ENCODE results near the gene COLEC12.
"Not testable (repeated sequence)": the region's sequence is repeated elsewhere in the genome, so short reads cannot be mapped to it uniquely, and the experiment has no call there.

COLEC12 gene

DNA sequence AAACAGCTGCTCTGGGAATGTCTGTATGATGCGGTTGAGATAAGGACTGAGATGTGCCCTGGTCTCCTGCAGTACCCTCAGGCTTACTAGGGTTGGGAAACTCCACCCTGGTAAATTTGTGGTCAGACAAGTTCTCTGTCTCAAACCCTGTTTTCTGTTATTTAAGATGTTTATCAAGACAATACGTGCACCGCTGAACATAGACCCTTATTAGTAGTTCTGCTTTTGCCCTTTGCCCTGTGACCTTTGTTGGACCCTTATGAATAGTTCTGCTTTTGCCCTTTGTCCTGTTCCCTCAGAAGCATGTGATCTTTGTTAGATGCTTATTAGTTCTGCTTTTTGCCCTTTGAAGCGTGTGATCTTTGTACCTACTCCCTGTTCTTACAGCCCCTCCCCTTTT is 95.5 kb downstream of the COLEC12 start:
- not testable (repeated sequence) for H3K4me1 Mint-ChIP-seq (ENCODE audit: low read depth); H3K9me3 Mint-ChIP-seq; H3K27ac Mint-ChIP-seq; H3K4me3 Mint-ChIP-seq; H3K36me3 Mint-ChIP-seq (ENCODE audit: low read depth); H3K27me3 Mint-ChIP-seq (ENCODE audit: low read depth)

DNA sequence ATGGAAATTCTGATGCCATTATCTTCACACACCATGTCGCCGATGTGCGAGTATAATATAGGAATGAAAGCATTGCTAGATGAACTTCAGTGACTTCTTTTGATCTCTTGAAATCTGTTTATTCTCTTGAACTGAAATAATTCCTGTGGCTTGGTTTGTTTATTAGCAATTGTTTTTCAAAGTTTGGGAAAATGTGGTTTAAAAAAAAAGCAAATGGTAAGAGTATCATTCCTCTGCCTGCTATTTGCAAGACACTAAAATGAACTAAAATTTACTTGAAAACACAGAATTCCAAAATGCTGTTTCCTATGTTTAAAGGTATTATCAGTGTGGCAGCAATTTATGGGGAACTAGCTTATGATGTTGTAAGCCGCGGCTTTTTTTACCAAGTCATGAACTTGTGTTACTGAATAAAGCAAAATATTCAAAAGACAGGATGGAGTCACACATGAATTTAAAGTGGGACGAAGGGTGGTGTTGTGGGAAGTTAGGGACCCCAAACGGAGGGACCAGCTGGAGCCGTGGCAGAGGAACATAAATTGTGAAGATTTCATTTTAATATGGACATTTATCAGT is 96.4 kb downstream of the COLEC12 start:
- Mint-ChIP-seq H3K27ac (no peak overlapping the region), H3K9me3 (peaks cover 8% of the 10 kb centered on the region), H3K27me3 (ENCODE audit: low read depth) (no peaks in the 10 kb centered on the region), H3K36me3 (ENCODE audit: low read depth) (no peaks in the 10 kb centered on the region), H3K4me3 (no peak overlapping the region), H3K4me1 (ENCODE audit: low read depth) (no peaks in the 10 kb centered on the region)

DNA sequence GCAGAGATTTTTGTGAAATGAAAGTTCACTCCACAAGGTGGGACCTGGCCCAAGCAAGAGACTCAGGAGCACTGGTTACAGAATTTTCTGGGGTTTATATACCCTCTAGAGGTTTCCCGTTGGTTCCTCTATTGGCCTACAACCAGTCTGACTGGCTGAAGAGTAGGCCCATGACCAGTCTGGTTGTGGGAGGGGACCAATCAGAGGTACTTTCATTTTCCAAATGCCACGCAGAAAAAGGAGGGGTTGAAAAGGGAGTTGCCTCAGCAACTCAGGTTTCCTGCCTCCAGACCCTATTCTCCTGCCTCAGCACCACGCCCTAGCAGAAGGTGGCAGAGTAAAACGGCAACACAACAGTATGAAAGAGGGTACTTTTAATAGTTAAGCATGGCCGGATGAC is 98.4 kb downstream of the COLEC12 start:
- no peak overlapping the region for H3K4me3 Mint-ChIP-seq
- peaks cover 8% of the 10 kb centered on the region for H3K9me3 Mint-ChIP-seq
- no peak overlapping the region for H3K27ac Mint-ChIP-seq
- H3K36me3 Mint-ChIP-seq (ENCODE audit: low read depth), result no peaks in the 10 kb centered on the region
- no peaks in the 10 kb centered on the region for H3K4me1 Mint-ChIP-seq (ENCODE audit: low read depth)
- H3K27me3 Mint-ChIP-seq (ENCODE audit: low read depth), result peaks cover 5% of the 10 kb centered on the region

DNA sequence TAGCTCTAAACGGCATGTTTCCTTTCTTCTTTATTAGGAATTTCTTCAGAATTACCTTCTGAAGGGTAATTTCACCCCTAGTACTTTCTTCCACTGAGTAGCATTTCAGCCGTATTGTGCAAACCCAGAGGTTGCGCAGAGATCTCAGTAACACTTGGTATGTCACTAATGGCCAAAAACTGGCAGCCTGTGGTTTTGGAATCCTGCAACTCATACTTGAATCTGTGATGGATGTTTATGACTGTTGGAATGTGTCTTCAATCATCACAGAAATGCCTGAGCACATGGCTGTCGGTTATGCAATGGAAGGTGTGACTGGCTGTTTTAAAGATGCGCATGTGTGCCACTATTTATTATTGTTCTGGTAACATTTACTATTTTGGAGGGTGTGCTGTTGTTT is 100.0 kb downstream of the COLEC12 start:
- peaks cover 5% of the 10 kb centered on the region for H3K9me3 Mint-ChIP-seq
- H3K27ac Mint-ChIP-seq, result no peak overlapping the region
- no peak overlapping the region for H3K4me3 Mint-ChIP-seq
- H3K4me1 Mint-ChIP-seq (ENCODE audit: low read depth), result no peaks in the 10 kb centered on the region
- H3K27me3 Mint-ChIP-seq (ENCODE audit: low read depth), result peaks cover 5% of the 10 kb centered on the region
- no peaks in the 10 kb centered on the region for H3K36me3 Mint-ChIP-seq (ENCODE audit: low read depth)

DNA sequence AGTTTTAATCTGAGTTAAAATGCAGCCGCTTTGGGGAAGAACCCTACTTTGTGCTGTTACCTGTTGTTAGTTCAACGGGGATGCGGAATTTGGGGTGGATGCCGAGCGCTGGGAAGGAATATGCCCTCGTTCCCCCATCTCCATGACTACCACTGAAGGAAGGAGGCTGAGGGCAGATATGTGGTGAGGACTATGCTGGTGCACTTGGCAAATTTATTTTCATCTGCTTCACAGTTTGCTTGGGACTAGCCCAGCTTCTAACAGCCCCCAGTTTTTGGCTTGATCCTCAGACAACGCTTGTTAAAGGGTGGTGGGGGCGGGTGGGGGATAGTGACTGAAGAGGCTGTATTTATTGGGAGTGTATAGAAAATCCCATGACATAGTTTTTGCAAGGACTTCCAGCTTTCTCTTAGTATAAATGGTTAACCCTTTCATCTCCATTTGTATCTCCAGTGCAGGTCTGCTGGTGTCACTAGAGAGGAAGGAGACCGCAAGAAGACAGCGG is 100.8 kb downstream of the COLEC12 start:
- Mint-ChIP-seq H3K4me3 (no peak overlapping the region), H3K36me3 (ENCODE audit: low read depth) (no peaks in the 10 kb centered on the region), H3K27me3 (ENCODE audit: low read depth) (peaks cover 5% of the 10 kb centered on the region), H3K9me3 (no peaks in the 10 kb centered on the region), H3K4me1 (ENCODE audit: low read depth) (no peaks in the 10 kb centered on the region), H3K27ac (no peak overlapping the region)

DNA sequence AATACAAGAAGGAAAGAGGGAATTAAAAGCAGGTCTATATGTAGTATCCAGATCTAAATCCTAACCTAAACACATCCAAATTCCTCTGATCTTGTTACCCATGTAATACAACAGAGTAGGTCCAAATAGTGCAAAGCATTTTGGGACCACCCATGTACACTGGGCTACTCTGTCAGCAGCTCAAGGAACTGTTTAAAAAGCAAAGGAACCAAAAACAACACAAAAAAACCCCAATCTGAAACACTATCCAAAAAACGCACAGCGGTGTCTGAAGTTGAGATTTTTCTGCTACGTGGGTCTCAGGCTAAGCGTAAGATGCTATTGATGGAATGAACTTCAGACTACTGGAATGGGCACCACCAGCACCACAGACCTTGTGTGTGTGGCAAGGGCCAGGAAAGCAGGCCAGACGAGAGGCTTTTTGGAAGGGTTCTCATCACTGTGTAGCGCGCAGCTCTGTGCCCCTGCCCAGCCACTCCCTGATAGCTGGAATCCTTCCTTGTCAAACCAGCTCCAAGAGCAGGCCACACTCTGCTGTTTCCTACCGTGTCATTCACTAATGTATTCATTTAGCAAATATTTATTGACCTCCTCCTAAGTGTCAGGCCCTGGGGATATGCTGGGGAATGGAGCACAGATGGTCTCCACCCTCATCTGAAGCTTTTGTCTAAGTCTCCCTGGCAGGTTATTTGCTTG is 101.4 kb downstream of the COLEC12 start:
- H3K36me3 Mint-ChIP-seq (ENCODE audit: low read depth), result no peaks in the 10 kb centered on the region
- no peak overlapping the region for H3K4me3 Mint-ChIP-seq
- H3K27me3 Mint-ChIP-seq (ENCODE audit: low read depth), result peaks cover 5% of the 10 kb centered on the region
- no peak overlapping the region for H3K27ac Mint-ChIP-seq
- H3K9me3 Mint-ChIP-seq, result no peaks in the 10 kb centered on the region
- H3K4me1 Mint-ChIP-seq (ENCODE audit: low read depth), result no peaks in the 10 kb centered on the region

DNA sequence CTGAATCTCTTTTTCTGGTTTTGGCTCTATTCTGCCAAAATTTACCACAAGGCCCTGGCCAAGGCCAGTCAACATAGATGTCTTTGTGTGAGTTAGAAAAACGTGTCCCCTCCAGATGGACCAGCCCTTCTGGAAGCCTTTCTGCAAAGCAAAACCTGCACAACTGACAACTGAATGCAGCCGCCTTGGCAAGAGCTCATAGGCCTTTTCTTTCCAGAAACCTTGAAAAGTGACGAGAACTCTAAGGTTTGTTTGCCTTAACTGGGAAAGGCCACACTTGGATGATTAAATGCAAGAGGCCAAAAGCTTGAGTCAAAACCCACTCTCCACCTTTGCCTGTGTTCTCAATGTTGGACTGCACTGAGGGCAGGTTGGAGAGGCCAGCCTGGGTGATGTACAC is 103.9 kb downstream of the COLEC12 start:
- no peaks in the 10 kb centered on the region for H3K9me3 Mint-ChIP-seq
- no peak overlapping the region for H3K27ac Mint-ChIP-seq
- peaks cover 17% of the 10 kb centered on the region for H3K27me3 Mint-ChIP-seq (ENCODE audit: low read depth)
- no peak overlapping the region for H3K4me3 Mint-ChIP-seq
- no peaks in the 10 kb centered on the region for H3K4me1 Mint-ChIP-seq (ENCODE audit: low read depth)
- H3K36me3 Mint-ChIP-seq (ENCODE audit: low read depth), result no peaks in the 10 kb centered on the region

DNA sequence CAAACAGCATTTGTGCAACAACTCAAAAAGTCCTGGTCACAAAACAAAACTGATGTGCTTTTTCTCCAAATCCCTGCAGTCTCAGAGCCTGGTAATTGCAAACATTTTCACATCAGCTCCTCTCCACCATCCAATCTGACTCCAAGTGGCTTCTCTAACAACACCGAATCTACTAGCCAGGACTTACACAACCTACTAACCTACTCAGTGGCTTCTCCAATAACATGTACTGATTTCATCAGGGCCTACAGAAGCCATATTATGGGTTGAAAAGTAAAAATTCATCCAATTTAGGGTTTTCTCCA is 104.3 kb downstream of the COLEC12 start:
- H3K4me1 Mint-ChIP-seq (ENCODE audit: low read depth), result no peaks in the 10 kb centered on the region
- no peaks in the 10 kb centered on the region for H3K36me3 Mint-ChIP-seq (ENCODE audit: low read depth)
- H3K27me3 Mint-ChIP-seq (ENCODE audit: low read depth), result peaks cover 20% of the 10 kb centered on the region
- no peak overlapping the region for H3K4me3 Mint-ChIP-seq
- no peaks in the 10 kb centered on the region for H3K9me3 Mint-ChIP-seq
- H3K27ac Mint-ChIP-seq, result no peak overlapping the region

DNA sequence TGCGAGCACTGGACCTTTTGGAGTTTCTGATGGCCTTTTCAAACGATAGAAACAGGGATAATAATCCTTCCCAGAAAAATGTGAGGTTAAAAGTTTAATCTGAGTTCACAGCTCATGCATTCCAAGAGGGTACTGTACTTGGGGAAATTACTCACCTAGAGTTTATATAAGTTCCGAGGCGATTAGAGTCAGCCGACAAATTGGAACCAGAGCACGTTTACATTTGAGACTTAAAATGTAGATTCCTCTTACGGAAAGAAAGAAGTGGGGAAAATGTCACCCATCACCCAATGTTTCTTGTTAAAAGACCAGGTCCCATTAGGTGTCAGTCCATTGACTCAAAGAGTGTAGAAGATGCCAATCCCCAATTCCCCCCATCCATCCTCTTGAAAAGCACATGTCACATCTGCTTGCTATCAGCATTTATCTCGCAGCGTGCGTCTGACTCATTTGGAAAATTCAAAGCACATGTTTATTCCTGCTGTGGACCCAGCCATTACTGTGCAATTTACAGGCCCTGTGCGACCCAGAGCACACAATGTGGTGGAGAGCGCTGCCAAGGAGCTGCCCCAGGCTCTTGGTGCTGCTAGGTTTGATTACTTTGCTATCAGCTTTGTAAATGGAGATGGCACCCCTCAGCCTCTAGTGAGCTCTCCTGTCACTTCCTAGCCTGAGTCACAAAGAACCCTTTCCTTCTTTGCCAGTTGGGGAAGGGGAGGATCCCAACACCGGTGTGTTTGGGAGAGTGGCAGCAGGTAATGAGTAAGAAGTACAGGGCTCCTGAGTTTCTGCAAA is 104.8 kb downstream of the COLEC12 start:
- H3K27ac Mint-ChIP-seq, result no peak overlapping the region
- H3K4me3 Mint-ChIP-seq, result no peak overlapping the region
- no peaks in the 10 kb centered on the region for H3K4me1 Mint-ChIP-seq (ENCODE audit: low read depth)
- H3K36me3 Mint-ChIP-seq (ENCODE audit: low read depth), result no peaks in the 10 kb centered on the region
- H3K27me3 Mint-ChIP-seq (ENCODE audit: low read depth), result peaks cover 24% of the 10 kb centered on the region
- no peaks in the 10 kb centered on the region for H3K9me3 Mint-ChIP-seq

DNA sequence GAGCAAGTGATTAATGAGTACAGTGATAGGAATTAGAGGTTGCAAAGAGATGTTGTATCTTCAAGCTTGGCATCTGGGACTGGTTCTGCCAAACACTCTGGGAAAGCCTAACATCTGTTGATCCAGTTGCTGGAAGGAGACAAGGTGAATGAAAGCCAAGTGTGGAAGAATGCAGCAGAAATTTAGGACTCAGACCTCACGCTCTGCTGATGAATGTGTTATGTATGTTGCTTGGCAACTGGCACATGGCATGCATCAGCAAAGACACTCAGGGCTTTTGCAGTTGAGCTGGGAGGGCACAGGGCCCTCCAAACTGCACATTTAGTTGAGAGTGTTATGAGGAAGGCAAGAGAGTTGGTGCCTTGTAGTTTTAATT is 105.5 kb downstream of the COLEC12 start:
- H3K27me3 Mint-ChIP-seq (ENCODE audit: low read depth), result peaks cover 24% of the 10 kb centered on the region
- H3K4me3 Mint-ChIP-seq, result no peak overlapping the region
- H3K36me3 Mint-ChIP-seq (ENCODE audit: low read depth), result no peaks in the 10 kb centered on the region
- no peaks in the 10 kb centered on the region for H3K4me1 Mint-ChIP-seq (ENCODE audit: low read depth)
- no peak overlapping the region for H3K27ac Mint-ChIP-seq
- H3K9me3 Mint-ChIP-seq, result no peaks in the 10 kb centered on the region

DNA sequence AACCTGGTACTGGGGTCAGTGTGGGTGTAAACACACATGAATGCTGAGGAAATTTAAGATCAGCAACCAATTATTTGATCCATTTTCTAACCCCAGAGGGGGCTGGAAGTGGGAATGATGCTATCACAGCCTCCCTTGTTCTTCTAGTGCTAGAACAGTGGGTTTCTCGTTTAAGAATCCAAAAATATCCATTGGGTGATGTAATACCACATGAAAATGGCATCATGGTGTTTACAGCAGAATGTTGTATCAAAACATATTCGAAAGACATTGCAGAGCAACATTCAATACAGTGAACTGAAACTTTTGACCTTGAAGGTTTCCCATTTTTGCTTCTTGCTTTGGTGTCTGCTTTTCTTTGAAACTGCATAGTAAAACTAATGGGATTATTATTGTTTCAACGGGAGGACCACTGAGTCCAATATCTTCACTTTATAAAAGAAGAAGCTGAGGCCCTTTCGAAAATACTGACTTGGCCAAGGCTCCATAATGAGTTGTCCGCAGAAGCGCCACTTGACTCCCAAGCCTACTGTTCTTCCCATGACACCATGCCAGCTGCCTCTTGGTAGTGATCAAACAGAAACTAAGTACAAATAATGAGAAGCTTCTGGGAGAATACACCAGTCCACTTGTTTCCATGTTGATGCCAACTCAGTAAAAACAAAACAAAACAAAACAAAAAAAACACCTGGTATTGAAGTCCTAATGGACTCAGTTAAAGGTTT is 106.1 kb downstream of the COLEC12 start:
- H3K27ac Mint-ChIP-seq, result no peak overlapping the region
- no peaks in the 10 kb centered on the region for H3K36me3 Mint-ChIP-seq (ENCODE audit: low read depth)
- peaks cover 2% of the 10 kb centered on the region for H3K4me1 Mint-ChIP-seq (ENCODE audit: low read depth)
- H3K4me3 Mint-ChIP-seq, result no peak overlapping the region
- H3K27me3 Mint-ChIP-seq (ENCODE audit: low read depth), result peaks cover 27% of the 10 kb centered on the region
- no peaks in the 10 kb centered on the region for H3K9me3 Mint-ChIP-seq

DNA sequence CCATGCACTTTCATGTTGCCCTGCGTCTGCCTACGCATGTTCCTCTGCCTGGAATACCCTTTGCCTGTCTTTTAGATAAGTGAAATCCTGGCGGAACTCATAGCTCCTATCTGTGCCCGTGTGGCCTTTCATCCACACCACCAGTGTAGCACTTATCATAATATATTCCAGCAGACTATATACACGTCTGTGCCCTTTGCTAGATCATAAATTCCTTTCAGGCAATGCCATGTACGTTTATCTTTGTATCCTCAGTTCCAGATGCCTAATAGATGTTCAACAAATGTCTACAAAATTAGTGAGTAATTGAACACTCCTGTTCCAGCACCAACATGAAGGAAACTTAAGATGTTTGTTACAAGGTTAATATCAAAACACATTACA is 106.9 kb downstream of the COLEC12 start:
- Mint-ChIP-seq H3K36me3 (ENCODE audit: low read depth) (no peaks in the 10 kb centered on the region), H3K27me3 (ENCODE audit: low read depth) (peaks cover 27% of the 10 kb centered on the region), H3K27ac (no peak overlapping the region), H3K4me3 (no peak overlapping the region), H3K9me3 (no peaks in the 10 kb centered on the region), H3K4me1 (ENCODE audit: low read depth) (peaks cover 2% of the 10 kb centered on the region)

DNA sequence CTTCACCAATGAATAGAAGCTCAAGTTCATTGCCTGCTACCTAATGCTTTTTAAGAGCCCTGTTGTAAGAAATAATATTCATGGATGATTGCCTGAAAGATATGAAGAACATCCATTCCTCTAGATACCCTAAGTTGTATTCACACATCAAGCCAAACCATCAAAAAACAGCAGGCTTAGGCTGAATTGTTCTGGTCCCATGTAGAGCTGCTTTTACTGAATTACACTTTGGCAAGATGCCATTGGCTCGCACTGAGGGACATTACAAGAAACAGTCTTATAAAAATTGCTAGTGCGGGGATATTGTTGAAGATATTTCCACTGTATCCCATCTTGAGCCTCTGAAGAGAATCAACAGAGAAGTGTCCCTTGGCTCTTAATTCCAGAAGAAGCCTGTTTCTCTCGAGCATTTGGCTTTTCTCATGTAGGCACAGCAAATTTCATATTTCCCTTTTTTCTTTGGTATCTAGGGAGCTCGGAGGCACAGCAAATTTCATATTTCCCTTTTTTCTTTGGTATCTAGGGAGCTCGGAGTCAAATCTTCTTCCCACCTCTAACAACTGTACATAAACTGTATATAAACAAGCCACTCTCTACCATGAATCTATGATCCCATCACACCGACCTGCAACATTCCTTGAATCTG is 107.5 kb downstream of the COLEC12 start:
- Mint-ChIP-seq H3K36me3 (ENCODE audit: low read depth) (no peaks in the 10 kb centered on the region), H3K27me3 (ENCODE audit: low read depth) (peaks cover 27% of the 10 kb centered on the region), H3K9me3 (no peaks in the 10 kb centered on the region), H3K27ac (no peak overlapping the region), H3K4me1 (ENCODE audit: low read depth) (peaks cover 2% of the 10 kb centered on the region), H3K4me3 (no peak overlapping the region)

DNA sequence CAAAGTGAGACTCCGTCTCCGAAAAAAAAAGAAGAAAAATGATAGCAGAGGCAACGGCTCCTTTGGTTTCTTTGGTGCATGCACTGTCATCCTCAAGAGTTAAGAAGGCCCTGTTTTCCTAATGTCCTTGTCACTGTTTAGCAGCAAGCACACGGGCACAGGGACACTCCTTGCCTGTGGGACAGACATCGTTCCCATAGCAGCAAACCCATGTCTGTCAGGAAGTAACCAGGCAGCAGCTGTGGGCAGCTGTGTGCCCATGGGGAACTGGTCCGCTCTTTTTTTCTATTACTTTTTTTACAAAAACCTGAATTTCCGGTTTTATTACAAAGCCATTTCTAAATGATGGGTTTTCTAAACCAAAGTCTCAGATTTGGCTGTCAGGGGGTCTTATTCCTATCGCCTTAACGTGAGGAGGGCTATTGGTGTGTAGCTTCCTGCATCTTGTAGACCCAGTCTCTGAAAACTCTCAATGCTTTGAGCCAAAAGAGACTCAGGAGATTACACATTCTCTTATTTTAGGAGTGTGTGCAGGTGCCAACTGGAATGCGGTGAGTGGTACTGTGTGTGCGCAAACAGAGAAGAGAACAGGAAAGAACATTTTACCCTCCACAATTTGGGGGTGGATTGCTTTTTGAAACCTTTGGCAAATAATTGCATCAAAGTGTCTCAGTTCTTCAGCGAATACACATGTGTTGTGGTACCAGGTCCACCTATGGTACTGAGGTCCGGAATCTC is 109.6 kb downstream of the COLEC12 start:
- H3K4me3 Mint-ChIP-seq, result no peak overlapping the region
- peaks cover 22% of the 10 kb centered on the region for H3K27me3 Mint-ChIP-seq (ENCODE audit: low read depth)
- no peaks in the 10 kb centered on the region for H3K9me3 Mint-ChIP-seq
- H3K27ac Mint-ChIP-seq, result no peak overlapping the region
- no peaks in the 10 kb centered on the region for H3K36me3 Mint-ChIP-seq (ENCODE audit: low read depth)
- peaks cover 2% of the 10 kb centered on the region for H3K4me1 Mint-ChIP-seq (ENCODE audit: low read depth)
